PC-9 (cell line): ENCODE results near the gene ZFAND2B. TPM values are rescaled to one million over a fixed set of nuclear protein-coding genes. Genes with fewer than 3 reads are reported as not detected.

Source experiments
- BruUV-seq: library from RNA; stranded (reverse); fragments of 400-500 nt; replicated peaks from 2 replicates; lab custom pipeline; 2021; lab: Mats Ljungman, UMichigan
- CTCF ChIA-PET: fragments of 300-600 bp; sonication (Branson Sonifier 250); formaldehyde crosslinking; loops from one replicate; lab custom pipeline; 2022; ENCODE audit warnings: antibody characterized with exemption; lab: Charles Lee
- POLR2A ChIA-PET: fragments of 300-600 bp; sonication (Branson Sonifier 250); formaldehyde crosslinking; loops from one replicate; lab custom pipeline; 2022; ENCODE audit warnings: antibody characterized with exemption; ENCODE audit not compliant: unreplicated experiment; lab: Charles Lee
- DNase-seq, 2 experiments: peaks; one replicate each; pipeline versions ENCODE4 v3.0.0 to v3.0.0-alpha.2; 2015 to 2022; ENCODE audit warnings: mixed read lengths in 1 of 2
- H2AFZ ChIP-seq: fragments of 200-600 bp; sonication (generic); 2 replicates; pipeline ENCODE4 v1.8.1; 2017; ENCODE audit warnings: antibody characterized with exemption
- H3F3A ChIP-seq: fragments of 200-600 bp; sonication (generic); 2 replicates; pipeline ENCODE4 v1.8.1; 2017; ENCODE audit warnings: antibody characterized with exemption, mild to moderate bottlenecking, low read depth; ENCODE audit not compliant: insufficient read depth
- H3K27ac ChIP-seq: fragments of 200-600 bp; sonication (generic); 2 replicates; pipeline ENCODE4 v1.6.1; 2016; ENCODE audit warnings: mixed run types
- H3K27me3 ChIP-seq: fragments of 200-600 bp; sonication (generic); 2 replicates; pipeline ENCODE4 v1.6.1; 2016; ENCODE audit warnings: low read depth, mixed run types; ENCODE audit not compliant: insufficient read depth
- H3K36me3 ChIP-seq: fragments of 200-600 bp; sonication (generic); 2 replicates; pipeline ENCODE4 v1.6.1; 2016; ENCODE audit warnings: low read depth, mixed run types
- H3K4me1 ChIP-seq: fragments of 200-600 bp; sonication (generic); replicated peaks from 2 replicates; pipeline ENCODE4 v1.6.1; 2016; ENCODE audit warnings: mixed run types; ENCODE audit not compliant: insufficient read depth
- H3K4me2 ChIP-seq: fragments of 200-600 bp; sonication (generic); 2 replicates; pipeline ENCODE4 v1.6.1; 2017; ENCODE audit warnings: mixed run types
- H3K4me3 ChIP-seq: fragments of 200-600 bp; sonication (generic); 2 replicates; pipeline ENCODE4 v1.6.1; 2016; ENCODE audit warnings: mixed run types
- H3K79me2 ChIP-seq: fragments of 200-600 bp; sonication (generic); 2 replicates; pipeline ENCODE4 v1.6.1; 2017; ENCODE audit warnings: low read depth, mixed run types
- H3K9me2 ChIP-seq: fragments of 200-600 bp; sonication (generic); 2 replicates; pipeline ENCODE4 v1.8.1; 2017; ENCODE audit warnings: mild to moderate bottlenecking; ENCODE audit not compliant: insufficient read depth
- H3K9me3 ChIP-seq: fragments of 200-600 bp; sonication (generic); 2 replicates; pipeline ENCODE4 v1.8.1; 2016; ENCODE audit warnings: low read depth; ENCODE audit not compliant: insufficient read depth
- H4K20me1 ChIP-seq: fragments of 200-600 bp; sonication (generic); 2 replicates; pipeline ENCODE4 v1.8.1; 2017; ENCODE audit not compliant: insufficient read depth
- EZH2 ChIP-seq: fragments of 200-600 bp; sonication (generic); IDR thresholded peaks from 2 replicates; pipeline ENCODE4 v1.8.0; 2017; ENCODE audit warnings: antibody characterized with exemption, low read depth
- intact Hi-C: fragments of 100-400 bp; cut with micrococcal nuclease; formaldehyde crosslinking; loops from one replicate; pipeline ENCODE4 v1.10.0; 2022; ENCODE audit not compliant: unreplicated experiment
- total RNA-seq: library from RNA; stranded (reverse); gene quantifications from 2 replicates; pipeline ENCODE4 v1.2.3, GENCODE V29; 2021
- TF ChIP-seq, protein P1 (sequence below): fragments of 200-600 bp; sonication (generic); conservative IDR thresholded peaks from 2 replicates; pipeline ENCODE4 v1.6.1; 2017; ENCODE audit warnings: mixed run types, antibody characterized with exemption, mild to moderate bottlenecking, moderate library complexity

ZFAND2B gene
- total RNA-seq, 1 experiment from 2014 or later = 24.6 TPM

GRCh38 chr2:219249203-219249980 lies 42.8 kb downstream of the ZFAND2B start:
- Histone ChIP-seq H3K79me2 (peaks cover 53% of the 10 kb centered on the region), H3F3A (peaks cover 44% of the 10 kb centered on the region), H3K27me3 (no peaks in the 10 kb centered on the region), H3K9me2 (no peaks in the 10 kb centered on the region), H3K4me3 (peak overlapping the region; percentile 21; the same call in 1 of the 2 replicates), H3K4me1 (peaks cover 66% of the 10 kb centered on the region), H3K36me3 (0 out of 2 replicates have a peak, but pooled peaks cover 9% of the 10 kb centered on the region), H3K4me2 (peak overlapping the region; percentile 73), H3K9me3 (no peaks in the 10 kb centered on the region), H3K27ac (peak overlapping the region; percentile 78), H2AFZ (no peak overlapping the region), H4K20me1 (no peaks in the 10 kb centered on the region)
- intact Hi-C loops = loop anchor here (1.0 to 2.0 kb wide), 6 partner anchors 20 to 73 kb away; partner anchors contain the start of genes ANKZF1, ATG9A, CNPPD1 and DNAJB2
- TF ChIP-seq, protein P1, sequence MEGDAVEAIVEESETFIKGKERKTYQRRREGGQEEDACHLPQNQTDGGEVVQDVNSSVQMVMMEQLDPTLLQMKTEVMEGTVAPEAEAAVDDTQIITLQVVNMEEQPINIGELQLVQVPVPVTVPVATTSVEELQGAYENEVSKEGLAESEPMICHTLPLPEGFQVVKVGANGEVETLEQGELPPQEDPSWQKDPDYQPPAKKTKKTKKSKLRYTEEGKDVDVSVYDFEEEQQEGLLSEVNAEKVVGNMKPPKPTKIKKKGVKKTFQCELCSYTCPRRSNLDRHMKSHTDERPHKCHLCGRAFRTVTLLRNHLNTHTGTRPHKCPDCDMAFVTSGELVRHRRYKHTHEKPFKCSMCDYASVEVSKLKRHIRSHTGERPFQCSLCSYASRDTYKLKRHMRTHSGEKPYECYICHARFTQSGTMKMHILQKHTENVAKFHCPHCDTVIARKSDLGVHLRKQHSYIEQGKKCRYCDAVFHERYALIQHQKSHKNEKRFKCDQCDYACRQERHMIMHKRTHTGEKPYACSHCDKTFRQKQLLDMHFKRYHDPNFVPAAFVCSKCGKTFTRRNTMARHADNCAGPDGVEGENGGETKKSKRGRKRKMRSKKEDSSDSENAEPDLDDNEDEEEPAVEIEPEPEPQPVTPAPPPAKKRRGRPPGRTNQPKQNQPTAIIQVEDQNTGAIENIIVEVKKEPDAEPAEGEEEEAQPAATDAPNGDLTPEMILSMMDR = no peak
- TF ChIP-seq EZH2 = no peak
- peak; percentile 81 to 86 for DNase-seq
- BruUV-seq = no TSS peak
- ChIA-PET CTCF (interaction anchor here (0.8 to 1.2 kb wide), 3 partner anchors 25 to 274 kb away, joined by 3 to 13 read pairs (median 5); no protein-coding TSS in a partner anchor), POLR2A (interaction anchor here (0.5 to 1.6 kb wide), 8 partner anchors 12 to 203 kb away, joined by 4 to 16 read pairs (median 6); partner anchors contain the start of genes ANKZF1 and DNAJB2)

DNA sequence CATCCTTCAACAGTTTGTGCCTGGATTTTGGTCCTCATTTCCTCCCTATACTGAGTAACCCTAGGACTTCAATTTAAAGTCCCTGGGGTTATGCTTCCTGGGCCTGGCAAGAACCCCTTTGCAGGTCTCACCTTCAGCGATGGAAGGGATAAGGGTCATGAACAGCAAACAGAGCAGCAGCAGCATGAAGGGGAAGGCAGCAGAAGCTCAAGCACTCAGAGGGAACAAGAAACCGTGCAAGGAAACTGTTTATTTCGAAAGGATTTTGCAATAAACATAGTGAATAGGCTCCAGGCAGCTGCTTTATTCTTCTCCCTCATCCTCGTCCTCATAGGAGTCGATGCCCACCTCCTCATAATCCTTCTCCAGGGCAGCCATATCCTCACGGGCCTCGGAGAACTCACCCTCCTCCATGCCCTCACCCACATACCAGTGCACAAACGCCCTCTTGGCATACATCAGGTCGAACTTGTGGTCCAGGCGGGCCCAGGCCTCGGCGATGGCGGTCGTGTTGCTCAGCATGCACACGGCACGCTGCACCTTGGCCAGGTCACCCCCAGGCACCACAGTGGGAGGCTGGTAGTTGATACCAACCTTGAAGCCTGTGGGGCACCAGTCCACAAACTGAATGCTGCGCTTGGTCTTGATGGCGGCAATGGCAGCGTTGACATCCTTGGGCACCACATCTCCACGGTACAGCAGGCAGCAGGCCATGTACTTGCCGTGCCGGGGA lies 43.6 kb downstream of the ZFAND2B start:
- DNase-seq = no peak
- Histone ChIP-seq H3F3A (peaks cover 44% of the 10 kb centered on the region), H3K36me3 (0 out of 2 replicates have a peak, but pooled peaks cover 9% of the 10 kb centered on the region), H3K4me2 (peak overlapping the region; percentile 73), H3K9me3 (no peaks in the 10 kb centered on the region), H3K27ac (peak overlapping the region; percentile 78), H3K9me2 (no peaks in the 10 kb centered on the region), H3K79me2 (peaks cover 53% of the 10 kb centered on the region), H2AFZ (no peak overlapping the region), H3K4me1 (peaks cover 70% of the 10 kb centered on the region), H4K20me1 (no peaks in the 10 kb centered on the region), H3K4me3 (peak overlapping the region; percentile 21; the same call in 1 of the 2 replicates), H3K27me3 (no peaks in the 10 kb centered on the region)
- intact Hi-C loops = no loop called here
- no TSS peak for BruUV-seq
- POLR2A ChIA-PET = interaction anchor here (0.6 to 1.6 kb wide), 3 partner anchors 12 to 43 kb away, joined by 4 to 15 read pairs (median 6); partner anchors contain the start of gene DNAJB2
- TF ChIP-seq, protein P1 = no peak
- TF ChIP-seq EZH2 = no peak
- CTCF ChIA-PET = interaction anchor here (0.8 to 1.1 kb wide), 2 partner anchors 45 to 273 kb away, joined by 3 to 13 read pairs; no protein-coding TSS in a partner anchor

DNA sequence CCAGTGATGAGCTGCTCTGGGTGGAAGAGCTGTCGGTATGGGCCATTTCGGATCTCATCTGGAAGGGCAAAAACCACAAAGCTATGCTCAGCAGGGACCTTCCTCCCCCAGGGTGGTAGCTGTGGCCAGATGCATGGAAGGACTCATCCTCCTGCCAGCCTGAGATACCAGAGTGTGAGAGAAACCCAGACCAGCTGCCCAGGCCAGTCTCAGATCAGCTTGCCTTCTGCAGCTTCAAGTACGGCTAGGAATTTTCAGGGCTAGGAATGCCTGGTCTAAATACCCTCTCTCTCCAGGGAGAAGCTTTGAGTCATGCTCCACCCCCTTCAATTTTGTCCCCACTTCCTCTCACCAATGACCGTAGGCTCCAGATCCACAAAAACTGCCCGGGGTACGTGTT lies 45.1 kb downstream of the ZFAND2B start:
- POLR2A ChIA-PET = interaction anchor here (0.6 kb wide), 1 partner anchor 29 kb away, joined by 3 read pairs; no protein-coding TSS in a partner anchor
- Histone ChIP-seq H3K4me2 (peak overlapping the region; percentile 84; the same call in 1 of the 2 replicates), H3K4me3 (0 out of 2 replicates have a peak overlapping the region, but pooled peaks have one; percentile 87), H3K27me3 (no peaks in the 10 kb centered on the region), H3K27ac (no peak overlapping the region), H3K36me3 (0 out of 2 replicates have a peak, but pooled peaks cover 9% of the 10 kb centered on the region), H4K20me1 (no peaks in the 10 kb centered on the region), H3K9me2 (no peaks in the 10 kb centered on the region), H3F3A (peaks cover 44% of the 10 kb centered on the region), H3K4me1 (peaks cover 65% of the 10 kb centered on the region), H3K79me2 (peaks cover 41% of the 10 kb centered on the region), H2AFZ (no peak overlapping the region), H3K9me3 (no peaks in the 10 kb centered on the region)
- CTCF ChIA-PET = interaction anchor here (0.6 to 0.7 kb wide), 2 partner anchors 43 to 65 kb away, joined by 3 to 4 read pairs; no protein-coding TSS in a partner anchor
- TF ChIP-seq, protein P1 = no peak
- TF ChIP-seq EZH2 = no peak
- intact Hi-C loops = no loop called here
- BruUV-seq = no TSS peak
- no peak for DNase-seq
